Hepatocyte (in vitro differentiated cells): ENCODE data around the gene CST2.

Experiments used
- EZH2phosphoT487 ChIP-seq: fragments of 200-600 bp; sonication (generic); IDR thresholded peaks from one replicate; pipeline ENCODE4 v1.6.1; 2018; ENCODE audit warnings: antibody characterized with exemption, mild to moderate bottlenecking, low read depth, moderate library complexity; ENCODE audit not compliant: unreplicated experiment, severe bottlenecking
- TF ChIP-seq, protein P1 (sequence below): fragments of 200-600 bp; sonication (generic); IDR thresholded peaks from 2 replicates; pipeline ENCODE4 v1.5.1; 2016; ENCODE audit warnings: antibody characterized with exemption, mild to moderate bottlenecking; ENCODE audit not compliant: poor library complexity

DNA sequence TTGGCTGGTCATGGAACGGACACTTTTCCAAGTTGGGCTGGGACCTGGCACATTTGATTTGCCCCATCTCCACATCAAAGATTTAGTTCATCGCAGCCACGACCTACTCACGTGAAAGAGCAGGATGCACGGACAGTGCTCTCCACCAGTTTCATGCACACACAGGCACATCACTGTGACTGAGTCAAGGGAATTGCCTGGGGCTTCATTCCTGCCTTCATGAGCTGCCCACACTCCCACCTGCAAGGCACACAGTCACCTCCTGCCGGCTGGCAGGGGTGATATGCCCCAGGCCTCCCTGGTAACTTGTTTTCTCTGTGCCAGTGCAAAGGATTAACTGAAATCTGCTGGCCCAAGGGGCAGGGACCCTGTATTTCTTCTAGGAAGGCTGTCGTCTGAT, 52.4 kb downstream of the CST2 start:
- TF ChIP-seq, protein P1, sequence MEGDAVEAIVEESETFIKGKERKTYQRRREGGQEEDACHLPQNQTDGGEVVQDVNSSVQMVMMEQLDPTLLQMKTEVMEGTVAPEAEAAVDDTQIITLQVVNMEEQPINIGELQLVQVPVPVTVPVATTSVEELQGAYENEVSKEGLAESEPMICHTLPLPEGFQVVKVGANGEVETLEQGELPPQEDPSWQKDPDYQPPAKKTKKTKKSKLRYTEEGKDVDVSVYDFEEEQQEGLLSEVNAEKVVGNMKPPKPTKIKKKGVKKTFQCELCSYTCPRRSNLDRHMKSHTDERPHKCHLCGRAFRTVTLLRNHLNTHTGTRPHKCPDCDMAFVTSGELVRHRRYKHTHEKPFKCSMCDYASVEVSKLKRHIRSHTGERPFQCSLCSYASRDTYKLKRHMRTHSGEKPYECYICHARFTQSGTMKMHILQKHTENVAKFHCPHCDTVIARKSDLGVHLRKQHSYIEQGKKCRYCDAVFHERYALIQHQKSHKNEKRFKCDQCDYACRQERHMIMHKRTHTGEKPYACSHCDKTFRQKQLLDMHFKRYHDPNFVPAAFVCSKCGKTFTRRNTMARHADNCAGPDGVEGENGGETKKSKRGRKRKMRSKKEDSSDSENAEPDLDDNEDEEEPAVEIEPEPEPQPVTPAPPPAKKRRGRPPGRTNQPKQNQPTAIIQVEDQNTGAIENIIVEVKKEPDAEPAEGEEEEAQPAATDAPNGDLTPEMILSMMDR: no peak
- no peak for TF ChIP-seq EZH2phosphoT487
